WTC11 (cell line): Measurements from ENCODE around the gene VSIR.

Source experiments
- CREB1 ChIP-seq: sonication (generic); formaldehyde crosslinking; IDR thresholded peaks from 2 replicates; pipeline ENCODE4 v1.8.0; 2023; ENCODE audit warnings: mild to moderate bottlenecking, missing genetic modification reagents
- CTCF ChIP-seq: fragments of 200-600 bp; IDR thresholded peaks from 2 replicates; pipeline ENCODE4 v1.8.0; 2022; ENCODE audit warnings: antibody characterized with exemption
- FOXK1 ChIP-seq: sonication (generic); formaldehyde crosslinking; IDR thresholded peaks from 2 replicates; pipeline ENCODE4 v1.8.0; 2022; ENCODE audit warnings: mild to moderate bottlenecking, moderate library complexity, missing genetic modification reagents
- JUN ChIP-seq: sonication (generic); formaldehyde crosslinking; IDR thresholded peaks from 2 replicates; pipeline ENCODE4 v1.8.0; 2023; ENCODE audit warnings: mild to moderate bottlenecking, missing genetic modification reagents
- NFE2L1 ChIP-seq: sonication (generic); formaldehyde crosslinking; IDR thresholded peaks from 2 replicates; pipeline ENCODE4 v1.8.1; 2023; ENCODE audit warnings: missing genetic modification reagents
- NR1H2 ChIP-seq: sonication (generic); formaldehyde crosslinking; IDR thresholded peaks from 2 replicates; pipeline ENCODE4 v1.9.0; 2021; ENCODE audit warnings: mild to moderate bottlenecking, moderate library complexity, missing genetic modification reagents
- NR2C2 ChIP-seq: sonication (generic); formaldehyde crosslinking; IDR thresholded peaks from 2 replicates; pipeline ENCODE4 v1.8.0; 2022; ENCODE audit warnings: mild to moderate bottlenecking, missing genetic modification reagents
- NR3C1 ChIP-seq: sonication (generic); formaldehyde crosslinking; conservative IDR thresholded peaks from 2 replicates; pipeline ENCODE4 v1.8.1; 2023; ENCODE audit warnings: low read depth, mild to moderate bottlenecking, missing genetic modification reagents
- OVOL2 ChIP-seq: fragments of 250-450 bp; sonication (Bioruptor Pico); IDR thresholded peaks from 2 replicates; pipeline ENCODE4 v1.9.0; 2021; ENCODE audit warnings: mild to moderate bottlenecking, borderline replicate concordance
- TP53 ChIP-seq: sonication (generic); formaldehyde crosslinking; IDR thresholded peaks from 2 replicates; pipeline ENCODE4 v1.8.1; 2023; ENCODE audit warnings: mild to moderate bottlenecking, missing genetic modification reagents
- TF ChIP-seq, protein P1 (sequence below): sonication (generic); formaldehyde crosslinking; IDR thresholded peaks from 2 replicates; pipeline ENCODE4 v1.8.0; 2022; ENCODE audit warnings: mild to moderate bottlenecking, missing genetic modification reagents
- TF ChIP-seq, protein P2 (sequence below): sonication (generic); formaldehyde crosslinking; IDR thresholded peaks from 2 replicates; pipeline ENCODE4 v1.8.1; 2022; ENCODE audit warnings: mild to moderate bottlenecking, moderate library complexity, missing genetic modification reagents

DNA sequence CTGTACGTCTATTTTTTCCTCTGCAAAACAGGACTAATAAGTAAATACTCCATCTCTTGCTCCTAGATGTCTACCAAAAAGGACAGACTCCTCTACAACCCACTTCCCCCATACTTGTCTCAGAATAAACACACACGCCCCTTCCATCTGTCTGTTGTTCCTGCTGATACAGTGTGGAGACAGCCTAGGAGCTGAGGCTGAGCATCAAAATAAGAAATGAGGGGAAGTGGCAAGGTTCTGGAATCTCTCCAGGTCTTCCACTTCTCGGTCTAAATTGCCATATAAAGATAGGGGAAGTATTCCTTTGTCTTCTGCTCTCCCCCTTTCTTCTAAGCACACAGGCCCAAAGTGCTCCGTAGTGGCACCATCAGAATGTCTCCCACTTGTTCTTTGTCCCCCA, 30.8 kb upstream of the VSIR start:
- no peak for TF ChIP-seq NR3C1 (CRISPR knock-in tag)
- TF ChIP-seq NR1H2 (CRISPR knock-in tag) = no peak
- no peak for TF ChIP-seq OVOL2 (CRISPR knock-in tag)
- no peak for TF ChIP-seq CTCF
- TF ChIP-seq, protein P1, sequence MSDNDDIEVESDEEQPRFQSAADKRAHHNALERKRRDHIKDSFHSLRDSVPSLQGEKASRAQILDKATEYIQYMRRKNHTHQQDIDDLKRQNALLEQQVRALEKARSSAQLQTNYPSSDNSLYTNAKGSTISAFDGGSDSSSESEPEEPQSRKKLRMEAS = no peak
- TF ChIP-seq, protein P2, sequence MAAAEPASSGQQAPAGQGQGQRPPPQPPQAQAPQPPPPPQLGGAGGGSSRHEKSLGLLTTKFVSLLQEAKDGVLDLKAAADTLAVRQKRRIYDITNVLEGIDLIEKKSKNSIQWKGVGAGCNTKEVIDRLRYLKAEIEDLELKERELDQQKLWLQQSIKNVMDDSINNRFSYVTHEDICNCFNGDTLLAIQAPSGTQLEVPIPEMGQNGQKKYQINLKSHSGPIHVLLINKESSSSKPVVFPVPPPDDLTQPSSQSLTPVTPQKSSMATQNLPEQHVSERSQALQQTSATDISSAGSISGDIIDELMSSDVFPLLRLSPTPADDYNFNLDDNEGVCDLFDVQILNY (CRISPR knock-in tag) = no peak
- no peak for TF ChIP-seq NFE2L1 (CRISPR knock-in tag)
- TF ChIP-seq FOXK1 (CRISPR knock-in tag) = no peak
- no peak for TF ChIP-seq CREB1 (CRISPR knock-in tag)
- TF ChIP-seq JUN (CRISPR knock-in tag) = no peak
- TF ChIP-seq TP53 (CRISPR knock-in tag) = no peak
- TF ChIP-seq NR2C2 (CRISPR knock-in tag) = no peak
